NB4 (cell line): Measurements from ENCODE around the gene KCTD13.

Experiments
- DNase-seq: peaks from one replicate; pipeline ENCODE4 v3.0.0; 2010; ENCODE audit warnings: low read depth
- H3K4me3 ChIP-seq: one replicate; pipeline ENCODE4 v1.5.1; 2011; ENCODE audit warnings: mild to moderate bottlenecking, low read depth, low read length, moderate library complexity
- CTCF ChIP-seq: IDR thresholded peaks from one replicate; pipeline ENCODE4 v1.5.1; 2012; ENCODE audit warnings: low read depth, low read length
- MYC ChIP-seq: IDR thresholded peaks from 2 replicates; pipeline ENCODE4 v1.6.1; 2011; ENCODE audit warnings: low read depth, low read length
- POLR2A ChIP-seq: IDR thresholded peaks from 2 replicates; pipeline ENCODE4 v1.6.1; 2011; ENCODE audit warnings: mild to moderate bottlenecking; ENCODE audit not compliant: insufficient read length; ENCODE audit errors: extremely low read depth
- TF ChIP-seq, protein P1 (sequence below): IDR thresholded peaks from 2 replicates; pipeline ENCODE4 v1.6.1; 2011; ENCODE audit warnings: low read depth, low read length

Gene KCTD13

GRCh38 chr16:29926711-29927052, 656 bp upstream of the KCTD13 start:
- TF ChIP-seq, protein P1, sequence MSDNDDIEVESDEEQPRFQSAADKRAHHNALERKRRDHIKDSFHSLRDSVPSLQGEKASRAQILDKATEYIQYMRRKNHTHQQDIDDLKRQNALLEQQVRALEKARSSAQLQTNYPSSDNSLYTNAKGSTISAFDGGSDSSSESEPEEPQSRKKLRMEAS = no peak
- H3K4me3 ChIP-seq = peak overlapping the region; percentile 67
- DNase-seq = no peak

DNA sequence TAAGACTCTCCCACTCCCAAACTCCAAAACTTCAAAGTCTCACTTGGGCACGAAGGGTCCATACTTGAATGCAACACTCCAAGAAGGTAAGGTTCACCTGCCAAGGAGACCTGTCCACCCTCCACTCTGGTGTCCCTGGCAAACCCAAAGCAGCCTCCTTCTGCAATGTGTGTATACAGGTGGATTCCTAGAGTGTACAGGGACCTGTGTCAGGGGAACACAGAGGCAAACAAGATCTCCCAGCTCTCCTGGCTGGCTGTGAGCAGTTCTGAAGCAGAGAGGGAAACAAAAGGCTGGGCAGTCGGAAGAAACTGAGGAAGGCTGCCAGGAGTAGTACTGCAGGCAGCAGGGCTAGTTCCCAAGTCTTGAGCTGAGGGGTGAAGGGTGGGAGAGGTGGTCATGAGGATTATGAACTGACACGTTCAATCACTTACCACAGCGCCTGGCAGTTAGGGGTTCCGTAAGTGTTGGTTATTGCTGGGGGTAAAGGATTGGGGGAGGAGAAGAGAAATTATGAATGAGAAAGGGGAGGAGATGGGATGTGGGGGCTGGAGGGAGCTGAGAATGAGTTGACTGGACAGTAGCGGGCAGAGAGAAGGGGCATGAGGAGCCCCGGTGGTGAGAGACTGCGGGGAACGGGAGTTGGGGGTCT, 795 bp downstream of the KCTD13 start:
- TF ChIP-seq, protein P1 = no peak
- no peak for TF ChIP-seq CTCF
- TF ChIP-seq MYC = no peak
- TF ChIP-seq POLR2A = no peak
- H3K4me3 ChIP-seq = peak overlapping the region; percentile 90
- peak; percentile 56 for DNase-seq

GRCh38 chr16:29922986-29923501, 3.0 kb downstream of the KCTD13 start:
- H3K4me3 ChIP-seq = no peak overlapping the region
- DNase-seq = no peak
- TF ChIP-seq, protein P1 = no peak
- TF ChIP-seq CTCF (no peak), MYC (no peak), POLR2A (no peak)

- DNase-seq = no peak
- TF ChIP-seq CTCF (no peak), MYC (no peak), POLR2A (no peak)
- TF ChIP-seq, protein P1 = no peak
- no peak overlapping the region for H3K4me3 ChIP-seq
These were observed 3.7 kb downstream of the KCTD13 start for GRCh38 chr16:29922326-29922725.

DNA sequence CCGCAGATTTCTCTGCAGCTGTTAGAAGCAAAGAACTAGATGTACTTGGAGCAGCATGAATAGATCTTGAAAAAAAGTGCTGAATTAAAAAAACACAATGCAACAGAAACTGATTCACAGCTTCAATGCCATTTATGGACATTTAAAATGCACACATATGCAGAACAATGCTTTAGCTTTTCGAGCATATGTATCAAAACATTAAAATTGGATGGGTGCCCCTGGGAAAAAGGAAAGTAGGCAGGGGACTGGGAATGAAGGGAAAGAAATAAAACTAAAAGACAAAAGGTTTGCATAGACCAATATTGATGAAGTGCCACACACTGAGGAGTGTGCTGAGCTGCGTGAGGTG, 5.0 kb downstream of the KCTD13 start:
- DNase-seq = no peak
- no peak overlapping the region for H3K4me3 ChIP-seq
- no peak for TF ChIP-seq CTCF
- TF ChIP-seq POLR2A = no peak
- no peak for TF ChIP-seq MYC
- TF ChIP-seq, protein P1 = no peak

- no peak overlapping the region for H3K4me3 ChIP-seq
- TF ChIP-seq, protein P1 = no peak
- TF ChIP-seq MYC (no peak), CTCF (no peak), POLR2A (no peak)
- DNase-seq = no peak
These were observed 5.6 kb downstream of the KCTD13 start for GRCh38 chr16:29920288-29921033.
